Activated naive CD8-positive, alpha-beta T cell (primary cell): ENCODE data around the gene GNB1.
A peak's percentile ranks its signal among the peaks of the same experiment; 100 is the strongest.

ENCODE experiments used
- H3K27ac Mint-ChIP-seq: one replicate; pipeline ENCODE4 v1.8.0; 2021; ENCODE audit warnings: mixed read lengths
- H3K27me3 Mint-ChIP-seq: one replicate; pipeline ENCODE4 v1.8.0; 2021; ENCODE audit warnings: mixed read lengths
- H3K36me3 Mint-ChIP-seq: one replicate; pipeline ENCODE4 v1.8.0; 2021; ENCODE audit warnings: mixed read lengths
- H3K4me1 Mint-ChIP-seq: one replicate; pipeline ENCODE4 v1.8.0; 2021; ENCODE audit warnings: low read depth, mixed read lengths
- H3K4me3 Mint-ChIP-seq: one replicate; pipeline ENCODE4 v1.8.0; 2021; ENCODE audit warnings: mild to moderate bottlenecking, mixed read lengths
- H3K9me3 Mint-ChIP-seq: one replicate; pipeline ENCODE4 v1.8.0; 2021; ENCODE audit warnings: low read depth, mixed read lengths

GNB1 gene

DNA sequence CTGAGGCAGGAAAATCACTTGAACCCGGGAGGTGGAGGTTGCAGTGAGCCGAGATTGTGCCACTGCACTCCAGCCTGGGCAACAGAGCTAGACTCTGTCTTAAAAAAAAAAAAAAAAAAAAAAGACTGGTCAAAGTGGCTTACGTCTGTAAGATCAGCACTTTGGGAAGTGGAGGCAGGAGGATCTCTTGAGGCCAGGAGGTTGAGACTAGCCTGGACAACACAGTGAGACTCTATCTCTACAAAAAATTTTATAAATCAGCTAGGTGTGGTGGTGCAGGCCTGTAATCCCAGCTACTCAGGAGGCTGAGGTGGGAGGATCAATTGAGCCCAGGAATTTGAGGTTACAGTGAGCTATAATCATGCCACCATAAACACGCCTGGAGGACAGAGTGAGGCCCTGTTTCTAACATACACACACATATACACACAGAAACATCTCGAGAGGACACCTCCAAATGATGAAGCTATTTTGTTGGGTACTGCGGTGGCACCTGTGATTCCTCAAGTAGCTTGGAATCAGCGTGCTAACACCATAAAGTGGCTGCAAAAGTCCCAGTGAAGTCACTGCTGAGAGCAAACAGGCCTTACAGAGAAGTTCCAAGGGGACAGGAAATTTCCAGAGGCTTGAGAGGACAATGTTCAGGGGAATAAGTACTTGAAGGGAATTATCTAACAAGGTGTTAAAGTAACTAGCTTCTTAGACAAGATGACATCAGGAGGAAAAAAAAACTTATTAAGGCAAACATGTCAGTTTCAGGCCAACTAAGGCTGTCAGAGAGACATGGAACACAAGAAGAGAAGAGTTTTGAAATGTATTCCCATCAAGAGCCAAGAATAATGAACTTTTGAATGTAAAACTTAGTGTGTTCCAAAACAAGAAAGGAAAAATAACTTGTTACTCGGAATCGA lies 114.0 kb downstream of the GNB1 start:
- no peaks in the 10 kb centered on the region for H3K36me3 Mint-ChIP-seq
- H3K4me1 Mint-ChIP-seq = peaks cover 52% of the 10 kb centered on the region
- H3K9me3 Mint-ChIP-seq = no peaks in the 10 kb centered on the region
- peak overlapping the region; percentile 92 for H3K4me3 Mint-ChIP-seq
- H3K27me3 Mint-ChIP-seq = no peaks in the 10 kb centered on the region
- peak overlapping the region; percentile 94 for H3K27ac Mint-ChIP-seq

DNA sequence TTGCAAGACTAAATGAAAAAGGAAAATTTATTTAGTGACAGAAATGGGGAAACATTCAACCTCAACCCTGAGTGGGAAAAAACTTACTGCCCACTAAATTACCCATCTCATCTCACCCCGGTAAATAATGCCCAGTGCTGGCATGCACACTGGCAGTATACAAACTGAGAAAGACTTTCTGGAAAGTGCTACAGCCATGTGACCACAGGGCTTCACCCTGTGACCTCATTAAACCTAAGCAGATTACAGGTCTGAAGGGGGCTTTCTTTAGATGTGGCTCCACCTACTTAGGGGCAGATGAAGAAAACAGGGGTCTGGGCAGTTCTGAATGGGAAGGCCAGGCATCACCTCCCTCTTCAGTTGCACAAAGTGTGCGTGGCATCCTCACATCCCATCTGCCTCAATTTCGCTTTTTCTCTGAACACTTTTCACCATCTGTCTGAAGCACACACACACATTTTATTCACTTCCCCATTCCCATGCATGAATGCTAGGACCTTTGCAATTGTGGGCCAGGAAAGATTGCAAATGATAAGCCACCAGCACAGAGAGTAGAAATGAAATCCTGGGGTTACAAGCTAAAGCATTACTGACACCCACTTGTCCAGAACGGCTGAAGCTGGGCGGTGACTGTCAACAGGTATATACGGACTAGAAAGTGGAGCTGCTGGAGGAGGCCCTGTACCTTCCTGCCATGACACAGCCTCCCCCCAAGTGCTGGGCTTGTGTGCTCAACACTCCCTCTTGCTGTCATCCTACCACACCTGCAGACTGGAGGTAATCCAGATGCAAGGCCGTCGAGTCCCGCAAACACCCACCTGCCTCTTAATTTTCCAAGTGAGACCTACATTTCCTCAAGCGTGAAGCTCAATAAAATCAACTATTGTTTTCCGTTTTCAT lies 115.3 kb downstream of the GNB1 start:
- Mint-ChIP-seq H3K27ac (peak overlapping the region; percentile 47), H3K36me3 (peaks cover 3% of the 10 kb centered on the region), H3K9me3 (no peaks in the 10 kb centered on the region), H3K4me3 (peak overlapping the region; percentile 70), H3K4me1 (peaks cover 41% of the 10 kb centered on the region), H3K27me3 (no peaks in the 10 kb centered on the region)

DNA sequence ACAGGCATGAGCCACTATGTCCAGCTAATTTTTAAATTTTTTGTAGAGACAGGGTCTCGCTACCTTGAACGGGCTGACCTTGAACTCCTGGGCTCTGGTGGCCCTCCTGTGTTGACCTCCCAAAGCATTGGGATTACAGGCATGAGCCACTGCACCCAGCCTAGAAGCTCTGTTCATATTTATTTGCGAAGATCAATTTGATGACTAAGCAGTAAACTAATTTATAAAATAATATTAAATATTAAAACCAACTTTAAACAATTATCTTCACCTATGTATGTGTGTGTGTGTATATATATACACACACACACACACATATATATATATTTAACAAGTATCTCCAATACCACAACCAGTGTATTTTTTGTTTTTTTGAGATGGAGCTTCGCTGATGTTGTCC lies 117.0 kb downstream of the GNB1 start:
- H3K4me3 Mint-ChIP-seq = no peak overlapping the region
- H3K36me3 Mint-ChIP-seq = peaks cover 6% of the 10 kb centered on the region
- no peaks in the 10 kb centered on the region for H3K9me3 Mint-ChIP-seq
- H3K27me3 Mint-ChIP-seq = no peaks in the 10 kb centered on the region
- H3K27ac Mint-ChIP-seq = no peak overlapping the region
- H3K4me1 Mint-ChIP-seq = peaks cover 26% of the 10 kb centered on the region

DNA sequence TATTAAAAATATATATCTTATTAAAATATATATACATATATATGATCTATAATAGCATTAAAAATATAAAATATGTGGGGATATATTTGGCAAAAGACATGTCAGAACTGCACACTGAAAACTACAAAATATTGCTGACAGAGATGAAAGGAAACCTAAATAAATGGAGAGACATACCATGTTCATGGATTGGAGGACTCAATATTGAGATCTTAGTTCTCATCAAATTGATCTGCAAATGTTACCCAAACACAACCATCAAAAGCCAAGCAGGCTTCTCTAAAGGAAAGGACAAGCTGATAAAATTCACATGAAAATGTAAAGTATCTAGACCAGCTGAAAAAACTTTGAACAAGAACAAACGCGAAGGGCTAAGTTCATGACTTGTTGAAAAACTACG lies 119.8 kb downstream of the GNB1 start:
- Mint-ChIP-seq H3K4me3 (no peak overlapping the region), H3K27ac (no peak overlapping the region), H3K9me3 (no peaks in the 10 kb centered on the region), H3K27me3 (no peaks in the 10 kb centered on the region), H3K4me1 (peaks cover 17% of the 10 kb centered on the region), H3K36me3 (peaks cover 6% of the 10 kb centered on the region)

DNA sequence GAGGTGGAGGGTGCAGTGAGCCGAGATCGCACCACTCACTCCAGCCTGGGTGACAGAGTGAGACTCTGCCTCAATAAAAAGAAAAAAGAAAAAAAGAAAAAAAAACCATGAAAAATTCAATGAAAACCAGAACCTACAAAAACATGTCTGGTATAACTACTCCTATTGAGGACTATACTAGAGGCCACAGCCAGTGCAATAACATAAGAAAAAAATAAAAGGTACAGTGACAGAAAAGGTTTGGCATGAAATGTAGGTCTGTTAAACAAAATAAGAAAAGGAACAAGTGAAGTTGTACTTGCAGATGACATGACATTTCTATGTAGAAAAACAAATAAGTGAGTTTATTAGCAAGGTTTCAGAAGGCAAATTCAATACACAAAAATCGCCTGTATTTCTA lies 120.8 kb downstream of the GNB1 start:
- peaks cover 6% of the 10 kb centered on the region for H3K36me3 Mint-ChIP-seq
- no peaks in the 10 kb centered on the region for H3K27me3 Mint-ChIP-seq
- H3K27ac Mint-ChIP-seq = no peak overlapping the region
- H3K9me3 Mint-ChIP-seq = no peaks in the 10 kb centered on the region
- no peak overlapping the region for H3K4me3 Mint-ChIP-seq
- peaks cover 8% of the 10 kb centered on the region for H3K4me1 Mint-ChIP-seq

DNA sequence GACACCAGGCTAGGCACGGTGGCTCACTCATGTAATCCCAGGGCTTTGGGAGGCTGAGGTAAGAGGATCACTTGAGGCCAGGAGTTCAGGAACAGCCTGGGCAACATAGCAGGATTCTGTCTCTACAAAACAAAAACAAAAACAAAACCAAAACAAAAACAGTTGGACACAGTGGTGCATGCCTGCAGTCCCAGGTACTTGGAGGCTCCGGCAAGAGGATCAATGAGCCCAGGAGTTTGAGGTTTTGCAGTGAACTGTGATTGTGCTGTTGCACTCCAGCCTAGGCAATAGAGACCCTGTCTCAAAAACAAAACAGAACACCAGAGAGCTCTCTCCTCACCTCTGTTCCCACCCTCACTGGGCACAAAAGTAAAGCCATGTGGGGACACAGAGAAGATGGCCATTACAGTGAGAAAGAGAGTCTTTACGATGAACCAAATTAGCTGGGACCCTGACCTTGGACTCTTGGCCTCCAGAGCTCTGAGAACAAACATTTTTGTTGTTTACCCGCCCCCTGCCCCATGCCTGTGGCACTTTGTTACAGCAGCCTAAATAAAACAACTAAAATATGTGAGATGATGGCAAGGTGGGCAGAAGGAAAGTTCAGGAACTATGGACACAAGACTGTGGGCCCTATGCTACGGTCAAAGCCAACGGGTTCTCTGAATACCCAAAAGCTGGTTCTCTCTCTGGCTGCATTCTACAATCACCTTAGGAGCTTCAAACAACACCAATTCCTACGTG lies 122.5 kb downstream of the GNB1 start:
- H3K27me3 Mint-ChIP-seq = no peaks in the 10 kb centered on the region
- no peak overlapping the region for H3K27ac Mint-ChIP-seq
- H3K4me1 Mint-ChIP-seq = peaks cover 5% of the 10 kb centered on the region
- H3K36me3 Mint-ChIP-seq = peaks cover 6% of the 10 kb centered on the region
- no peak overlapping the region for H3K4me3 Mint-ChIP-seq
- H3K9me3 Mint-ChIP-seq = no peaks in the 10 kb centered on the region

DNA sequence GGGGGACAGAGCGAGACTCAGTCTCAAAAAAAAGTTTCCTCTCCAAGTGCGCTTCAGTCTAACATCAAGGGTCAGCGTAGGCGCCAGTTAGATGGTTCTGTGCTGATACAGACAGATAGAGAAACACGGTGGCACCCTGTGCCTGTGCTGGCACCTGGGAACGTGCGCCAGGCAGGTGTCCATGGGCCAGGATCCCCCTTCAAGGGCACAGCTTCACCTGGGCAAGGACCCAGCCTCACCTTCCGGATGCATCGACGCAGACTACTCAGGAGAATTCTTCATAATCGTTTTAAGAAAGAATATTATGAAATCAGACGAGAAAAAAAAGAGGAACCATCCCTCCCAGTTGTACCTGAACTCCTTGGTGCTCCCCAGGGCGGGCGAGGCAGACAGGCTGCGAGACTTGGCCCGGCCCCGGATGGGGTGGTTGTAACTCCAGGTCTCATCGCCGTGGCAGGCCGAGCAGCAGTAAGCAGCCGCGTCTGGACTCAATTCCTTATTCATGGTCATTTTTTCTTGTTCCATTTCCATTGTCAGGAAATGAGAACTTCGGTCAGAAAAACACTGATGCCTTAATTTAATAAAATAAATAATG lies 125.9 kb downstream of the GNB1 start:
- Mint-ChIP-seq H3K27me3 (no peaks in the 10 kb centered on the region), H3K4me3 (no peak overlapping the region), H3K36me3 (peaks cover under 1% of the 10 kb centered on the region), H3K9me3 (no peaks in the 10 kb centered on the region), H3K4me1 (peaks cover 3% of the 10 kb centered on the region), H3K27ac (no peak overlapping the region)

DNA sequence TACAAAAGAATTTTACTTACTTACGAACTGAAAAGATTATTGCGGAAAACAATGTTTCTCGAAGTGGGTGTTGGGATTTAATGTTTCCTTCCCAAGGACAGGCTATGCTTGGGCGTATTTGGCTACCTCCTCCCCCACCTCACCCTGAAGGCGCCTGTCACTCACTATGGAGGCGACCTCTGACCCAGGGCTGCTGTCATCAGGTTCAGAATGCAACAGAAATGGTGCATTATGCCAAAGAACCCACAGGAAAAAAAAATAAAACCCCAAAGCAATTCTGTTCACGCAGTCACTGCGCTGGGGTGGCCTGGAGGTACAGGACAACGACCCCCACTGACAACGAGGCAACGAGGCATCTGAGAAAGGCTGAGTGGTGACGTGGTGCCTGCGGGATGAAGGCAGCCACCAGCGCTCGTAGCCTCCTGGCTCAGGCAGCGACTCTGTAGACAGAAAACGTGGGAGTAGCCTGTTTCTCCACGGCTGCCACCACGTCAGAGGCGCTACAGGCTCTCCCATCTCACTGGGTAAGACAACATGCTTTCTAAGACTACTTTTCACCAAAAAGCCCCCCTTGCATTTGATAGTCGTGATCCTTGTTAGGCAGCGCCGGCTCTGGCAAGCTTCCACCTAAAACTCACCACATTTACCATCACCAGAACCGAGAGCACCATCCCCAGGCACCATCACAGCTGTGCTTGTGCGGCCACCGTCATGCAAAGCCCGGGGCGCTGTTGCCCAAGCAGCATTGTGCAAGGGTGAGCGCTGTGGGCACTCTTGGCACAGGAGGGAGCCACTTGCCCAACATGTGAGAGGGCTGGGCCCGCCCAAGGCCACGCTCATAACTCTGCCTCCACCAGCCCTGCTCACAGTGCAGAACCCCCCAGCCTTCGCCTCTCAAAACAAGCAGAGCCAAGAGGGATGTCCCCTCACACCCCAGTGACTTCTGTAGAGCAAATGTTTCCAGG lies 126.9 kb downstream of the GNB1 start:
- H3K27ac Mint-ChIP-seq = no peak overlapping the region
- H3K36me3 Mint-ChIP-seq = no peaks in the 10 kb centered on the region
- H3K4me3 Mint-ChIP-seq = no peak overlapping the region
- no peaks in the 10 kb centered on the region for H3K27me3 Mint-ChIP-seq
- H3K4me1 Mint-ChIP-seq = peaks cover 3% of the 10 kb centered on the region
- H3K9me3 Mint-ChIP-seq = no peaks in the 10 kb centered on the region

DNA sequence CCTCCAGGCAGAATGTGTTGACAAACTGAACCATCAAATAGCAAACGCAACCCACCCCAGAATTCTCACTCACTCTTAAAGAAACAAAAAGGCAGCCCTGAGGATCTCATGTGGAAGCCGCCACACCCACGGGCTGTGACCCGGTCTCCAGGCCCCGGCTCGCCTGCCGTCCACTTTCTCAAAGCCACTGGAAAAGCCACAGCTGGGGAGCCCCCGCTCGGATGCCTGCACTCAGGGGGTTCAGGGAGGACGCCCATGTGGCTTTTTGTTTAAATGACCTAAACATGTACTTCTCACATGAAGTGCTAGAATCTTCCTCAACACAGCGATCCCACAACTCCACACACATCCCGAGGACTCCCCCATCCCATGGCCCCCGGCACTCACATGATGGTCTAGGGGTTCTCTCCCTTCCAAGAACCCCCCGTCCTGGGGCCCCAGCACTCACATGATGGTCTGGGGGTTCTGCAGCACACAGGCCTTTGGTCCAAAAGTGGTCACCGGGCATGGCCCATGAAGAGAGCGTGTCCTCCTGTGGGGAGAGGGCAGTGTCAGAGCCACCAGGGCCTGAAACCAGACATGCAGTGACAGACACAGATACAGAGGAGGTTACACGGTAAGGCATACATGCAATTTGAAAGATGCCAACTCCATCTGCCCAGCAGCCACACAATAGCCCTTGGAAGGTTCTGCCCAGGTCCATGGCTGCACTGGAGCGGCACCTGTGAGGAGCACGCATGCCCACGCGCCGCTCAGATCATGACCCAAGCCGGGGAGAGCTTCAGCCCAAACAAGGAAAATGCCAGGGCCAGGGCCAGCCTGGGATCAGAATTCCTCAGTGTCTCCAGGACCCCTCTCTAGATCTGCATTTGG lies 129.1 kb downstream of the GNB1 start:
- Mint-ChIP-seq H3K4me1 (no peaks in the 10 kb centered on the region), H3K9me3 (no peaks in the 10 kb centered on the region), H3K36me3 (no peaks in the 10 kb centered on the region), H3K27ac (no peak overlapping the region), H3K27me3 (no peaks in the 10 kb centered on the region), H3K4me3 (no peak overlapping the region)

DNA sequence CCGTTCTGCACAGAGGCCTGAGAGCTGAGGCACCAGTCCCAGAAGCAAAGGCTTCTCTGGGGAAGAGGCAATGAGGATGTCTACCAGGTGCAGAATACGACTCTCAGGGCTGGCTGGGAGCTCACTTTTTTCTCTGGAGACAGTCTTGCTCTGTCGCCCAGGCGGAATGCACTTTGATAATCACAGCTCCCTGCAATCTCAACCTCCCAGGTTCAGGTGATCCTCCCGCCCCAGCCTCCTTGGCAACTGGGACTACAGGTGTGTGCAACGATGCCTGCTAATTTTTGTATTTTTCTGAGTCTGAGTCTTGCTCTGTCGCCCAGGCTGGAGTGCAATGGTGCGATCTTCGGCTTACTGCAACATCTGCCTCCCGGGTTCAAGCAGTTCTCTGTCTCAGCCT lies 130.2 kb downstream of the GNB1 start:
- H3K36me3 Mint-ChIP-seq = no peaks in the 10 kb centered on the region
- no peaks in the 10 kb centered on the region for H3K9me3 Mint-ChIP-seq

DNA sequence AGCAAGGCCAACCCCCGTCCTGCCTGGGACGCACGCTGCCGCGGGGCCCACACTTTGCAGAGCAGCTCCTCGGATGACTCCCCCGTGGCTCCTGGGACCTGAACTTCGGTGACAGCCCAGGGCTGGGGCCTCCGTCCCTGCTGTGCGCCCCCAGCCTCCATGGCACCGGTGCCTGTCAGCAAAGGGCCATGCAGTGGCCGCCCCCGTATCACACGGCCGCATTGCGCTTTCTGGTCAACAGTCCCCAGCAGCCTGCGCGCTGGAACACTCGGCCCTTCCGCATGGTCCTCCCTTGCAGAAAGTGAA lies 130.6 kb downstream of the GNB1 start:
- Mint-ChIP-seq H3K36me3 (no peaks in the 10 kb centered on the region), H3K27ac (no peak overlapping the region), H3K9me3 (no peaks in the 10 kb centered on the region), H3K4me1 (no peaks in the 10 kb centered on the region), H3K4me3 (no peak overlapping the region), H3K27me3 (no peaks in the 10 kb centered on the region)

More for the DNA sequence above, 130.2 kb downstream of the GNB1 start:
- no peak overlapping the region for H3K27ac Mint-ChIP-seq
- no peaks in the 10 kb centered on the region for H3K4me1 Mint-ChIP-seq
- H3K4me3 Mint-ChIP-seq = no peak overlapping the region
- H3K27me3 Mint-ChIP-seq = no peaks in the 10 kb centered on the region

DNA sequence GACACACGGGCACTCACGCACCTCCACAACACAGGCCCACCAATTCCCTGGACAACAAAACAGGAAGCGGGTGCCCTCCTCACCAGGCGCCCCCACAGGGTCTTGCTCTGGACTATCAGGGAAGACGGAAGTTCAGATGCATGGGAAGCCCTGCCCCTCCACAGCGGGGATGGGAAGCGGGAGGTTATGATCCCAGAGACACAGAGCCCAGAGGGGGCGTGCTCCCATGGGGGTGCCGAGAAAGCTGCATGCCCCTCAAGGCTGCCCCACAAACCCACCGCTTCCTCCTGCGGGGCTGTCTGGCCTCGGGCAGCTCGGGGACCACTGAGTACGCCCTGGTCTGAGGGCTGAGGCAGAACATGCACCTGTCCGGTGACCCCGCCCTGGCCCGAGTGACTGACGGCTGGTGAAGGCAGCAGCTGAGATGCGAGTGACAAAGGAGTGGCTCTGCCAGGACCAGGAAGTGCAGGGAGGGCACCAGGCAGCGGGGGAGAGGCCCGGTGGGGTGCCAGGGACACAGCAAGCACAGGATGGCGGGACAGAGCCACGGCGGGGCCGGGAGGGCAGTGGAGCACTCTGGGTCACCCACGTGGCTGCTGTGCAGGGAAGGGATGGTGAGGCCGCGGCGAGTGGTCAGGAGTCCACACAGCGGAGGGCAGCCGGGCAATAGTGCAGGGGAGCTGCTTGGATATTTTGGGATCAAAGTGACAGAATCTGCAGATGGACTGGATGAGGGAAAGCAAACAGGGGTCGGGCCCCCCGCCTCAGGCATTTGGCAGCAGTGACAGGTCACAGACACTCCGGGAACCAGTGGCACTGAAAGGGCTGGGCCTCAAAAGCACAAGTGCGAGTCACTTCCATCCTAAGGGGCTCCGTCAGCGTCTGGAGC lies 131.2 kb downstream of the GNB1 start:
- Mint-ChIP-seq H3K9me3 (no peaks in the 10 kb centered on the region), H3K27ac (no peak overlapping the region), H3K4me1 (no peaks in the 10 kb centered on the region), H3K27me3 (no peaks in the 10 kb centered on the region), H3K36me3 (no peaks in the 10 kb centered on the region), H3K4me3 (no peak overlapping the region)
